Adrenal gland (tissue), 5 donors: ENCODE data around the gene UNC79.
"Not testable (repeated sequence)": the region's sequence is repeated elsewhere in the genome, so short reads cannot be mapped to it uniquely, and the experiment has no call there.

Experiments used
- CTCF ChIP-seq, 6 experiments: fragments of 450-650 bp in 4 of 6; fragments of 200-600 bp in 2 of 6; sonication (generic) in 1 of 6; IDR thresholded peaks; 1 replicate in 5 of 6; 2 replicates in 1 of 6; pipeline versions ENCODE4 v1.5.1 to v1.8.0; 2016 to 2021; ENCODE audit warnings: antibody characterized with exemption in 6 of 6, mild to moderate bottlenecking in 2 of 6, moderate library complexity in 1 of 6
- POLR2A ChIP-seq, 2 donors: fragments of 450-650 bp; IDR thresholded peaks; one replicate each; pipeline ENCODE4 v1.6.1; 2017; ENCODE audit warnings: antibody characterized with exemption in 2 of 2, mild to moderate bottlenecking in 2 of 2, moderate library complexity in 1 of 2
- donor health status: DM: no; HTN: no; CAD: no.

GRCh38 chr14:93479074-93479473, 48.3 kb downstream of the UNC79 start:
- not testable (repeated sequence) for TF ChIP-seq CTCF, POLR2A (IDR thresholded peaks at IDR 0.05)
